PFSK-1 (cell line): ENCODE results near the gene CD247.

ENCODE experiments used
- POLR2AphosphoS5 ChIP-seq: IDR thresholded peaks from 2 replicates; pipeline ENCODE4 v1.6.1; 2012; ENCODE audit warnings: low read depth, mild to moderate bottlenecking, control low read depth, low read length, moderate library complexity
- REST ChIP-seq, 2 experiments: IDR thresholded peaks; 2 replicates each; pipeline versions ENCODE4 v1.6.1 to v1.8.0; 2011 to 2012; ENCODE audit warnings: low read depth in 2 of 2, low read length in 2 of 2, control low read depth in 1 of 2, inconsistent platforms in 1 of 2, mild to moderate bottlenecking in 1 of 2, moderate library complexity in 1 of 2; ENCODE audit not compliant: insufficient read depth in 1 of 2
- SIN3A ChIP-seq: IDR thresholded peaks from 2 replicates; pipeline ENCODE4 v1.6.1; 2012; ENCODE audit warnings: mild to moderate bottlenecking, low read length, moderate library complexity, borderline replicate concordance; ENCODE audit not compliant: insufficient read depth
- TAF1 ChIP-seq: IDR thresholded peaks from 2 replicates; pipeline ENCODE4 v1.6.1; 2012; ENCODE audit warnings: low read length, control low read depth, borderline replicate concordance; ENCODE audit not compliant: insufficient read depth

GRCh38 chr1:167467126-167467710, 51.1 kb downstream of the CD247 start:
- no peak for TF ChIP-seq REST (IDR thresholded peaks at IDR 0.05; ENCODE audit: insufficient read depth in 1 of 2, low read depth in 2 of 2, low read length in 2 of 2)
- no peak for TF ChIP-seq POLR2AphosphoS5
- TF ChIP-seq TAF1 = no peak
- TF ChIP-seq SIN3A = no peak
